Thyroid gland (tissue), 4 donors: ENCODE results near the gene CAPZB. TPM values are rescaled to one million over a fixed set of nuclear protein-coding genes. Genes with fewer than 3 reads are reported as not detected.

Experiments used
- DNase-seq, 2 donors: peaks; one replicate each; pipeline ENCODE4 v3.0.0-alpha.2; 2019
- H3K27ac ChIP-seq, 3 donors: fragments of 200-600 bp; sonication (generic); 1 replicate in 2 of 3; 2 replicates in 1 of 3; pipeline ENCODE4 v1.5.1; 2016 to 2019; ENCODE audit warnings: mild to moderate bottlenecking in 1 of 3, moderate library complexity in 1 of 3
- H3K27me3 ChIP-seq: fragments of 200-600 bp; sonication (generic); one replicate; pipeline ENCODE4 v1.5.1; 2019
- H3K36me3 ChIP-seq, 2 donors: fragments of 200-600 bp; sonication (generic); one replicate each; pipeline ENCODE4 v1.5.1; 2016 to 2019
- H3K4me1 ChIP-seq, 2 donors: fragments of 200-600 bp; sonication (generic); one replicate each; pipeline ENCODE4 v1.5.1; 2017 to 2019
- H3K4me3 ChIP-seq, 3 donors: fragments of 200-600 bp; sonication (generic); replicated peaks in 1 of 3; 1 replicate in 2 of 3; 2 replicates in 1 of 3; pipeline ENCODE4 v1.5.1; 2016; ENCODE audit warnings: mild to moderate bottlenecking in 1 of 3
- H3K9me3 ChIP-seq: fragments of 200-600 bp; sonication (generic); one replicate; pipeline ENCODE4 v1.5.1; 2017
- CTCF ChIP-seq, 6 experiments: fragments of 200-600 bp in 3 of 6; fragments of 450-650 bp in 3 of 6; sonication (generic) in 3 of 6; IDR thresholded peaks; one replicate each; pipeline ENCODE4 v1.5.1; 2016 to 2019; ENCODE audit warnings: antibody characterized with exemption in 6 of 6, mild to moderate bottlenecking in 2 of 6, inconsistent platforms in 1 of 6, moderate library complexity in 1 of 6
- POLR2A ChIP-seq, 2 donors: fragments of 450-650 bp; IDR thresholded peaks; one replicate each; pipeline ENCODE4 v1.6.1; 2017; ENCODE audit warnings: antibody characterized with exemption in 2 of 2, mild to moderate bottlenecking in 2 of 2, moderate library complexity in 1 of 2
- WGBS, 2 donors: methylation state at CpG; one replicate each; pipeline ENCODE4 v1.1.5; 2017; 5-methylcytosine and 5-hydroxymethylcytosine counted together
- intact Hi-C: fragments of 100-400 bp; cut with DNase I; formaldehyde crosslinking; loops from one replicate; pipeline ENCODE4 v1.15.1; 2023
- total RNA-seq, 4 donors: library from RNA; depleted of rRNA; stranded (reverse); fragments of >200 nt; gene quantifications; one replicate each; pipeline ENCODE4 v1.2.3, GENCODE V29; 2016

CAPZB gene
- total RNA-seq, 4 donors from 2014 or later = 75.4 to 116 (median 93.1) TPM

GRCh38 chr1:19397217-19397945 is 88.0 kb downstream of the CAPZB start:
- Histone ChIP-seq H3K4me3 (no peak overlapping the region), H3K9me3 (no peaks in the 10 kb centered on the region), H3K4me1 (peaks cover 48 to 66% of the 10 kb centered on the region in 2 donors), H3K27me3 (no peaks in the 10 kb centered on the region), H3K27ac (no peak overlapping the region), H3K36me3 (no peaks in the 10 kb centered on the region)
- DNase-seq = no peak
- WGBS, 2 donors = 91 to 96% methylated on average over 13 of the region's 13 CpGs
- intact Hi-C loops = loop anchor here (5.0 to 10.0 kb wide), 2 partner anchors 35 to 87 kb away; partner anchors contain the start of gene CAPZB
- TF ChIP-seq POLR2A (IDR thresholded peaks at IDR 0.05) (no peak), CTCF (IDR thresholded peaks at IDR 0.05) (no peak)

- peaks cover 46 to 65% of the 10 kb centered on the region in 2 donors for H3K4me1 ChIP-seq
- no peak for TF ChIP-seq POLR2A (IDR thresholded peaks at IDR 0.05)
- TF ChIP-seq CTCF (IDR thresholded peaks at IDR 0.05) = no peak
- H3K4me3 ChIP-seq = no peak overlapping the region
- no peak for DNase-seq
- H3K36me3 ChIP-seq = no peaks in the 10 kb centered on the region
- WGBS, 2 donors = 94 to 97% methylated on average over 10 to 13 of the region's 13 CpGs
- intact Hi-C loops = loop anchor here (5.0 to 10.0 kb wide), 2 partner anchors 36 to 89 kb away; partner anchors contain the start of gene CAPZB
- no peak overlapping the region for H3K27ac ChIP-seq
- H3K27me3 ChIP-seq = no peaks in the 10 kb centered on the region
- H3K9me3 ChIP-seq = no peaks in the 10 kb centered on the region
Measured at GRCh38 chr1:19396280-19396679, 89.1 kb downstream of the CAPZB start.

GRCh38 chr1:19395678-19396192 is 89.6 kb downstream of the CAPZB start:
- Histone ChIP-seq H3K4me3 (no peak overlapping the region), H3K27me3 (no peaks in the 10 kb centered on the region), H3K4me1 (peaks cover 44 to 61% of the 10 kb centered on the region in 2 donors), H3K27ac (no peak overlapping the region), H3K9me3 (no peaks in the 10 kb centered on the region), H3K36me3 (no peaks in the 10 kb centered on the region)
- 92 to 93% methylated on average over 16 of the region's 16 CpGs for WGBS, 2 donors
- no peak for DNase-seq
- no peak for TF ChIP-seq POLR2A (IDR thresholded peaks at IDR 0.05)
- no peak for TF ChIP-seq CTCF (IDR thresholded peaks at IDR 0.05)
- intact Hi-C loops = loop anchor here (5.0 to 10.0 kb wide), 2 partner anchors 37 to 89 kb away; partner anchors contain the start of gene CAPZB

- 56 to 88% methylated on average over 4 to 14 of the region's 14 CpGs for WGBS, 2 donors
- Histone ChIP-seq H3K9me3 (no peaks in the 10 kb centered on the region), H3K4me1 (peaks cover 39 to 46% of the 10 kb centered on the region in 2 donors), H3K36me3 (no peaks in the 10 kb centered on the region), H3K27ac (peak overlapping the region; percentile 64 to 74 (median 71)), H3K4me3 (no peak overlapping the region), H3K27me3 (no peaks in the 10 kb centered on the region)
- no peak for TF ChIP-seq CTCF (IDR thresholded peaks at IDR 0.05)
- TF ChIP-seq POLR2A (IDR thresholded peaks at IDR 0.05) = no peak
- DNase-seq = peak; percentile 51 to 58
- intact Hi-C loops = loop anchor here (5.0 to 10.0 kb wide), 2 partner anchors 92 to 204 kb away; partner anchors contain the start of gene CAPZB
Measured at GRCh38 chr1:19393046-19393445, 92.3 kb downstream of the CAPZB start.

- no peaks in the 10 kb centered on the region for H3K27me3 ChIP-seq
- TF ChIP-seq POLR2A (IDR thresholded peaks at IDR 0.05) (no peak), CTCF (IDR thresholded peaks at IDR 0.05) (no peak)
- no peak for DNase-seq
- WGBS, 2 donors = 90 to 94% methylated on average over 9 of the region's 9 CpGs
- H3K4me3 ChIP-seq = no peak overlapping the region
- no peaks in the 10 kb centered on the region for H3K36me3 ChIP-seq
- intact Hi-C loops = loop anchor here (5.0 to 10.0 kb wide), 2 partner anchors 93 to 205 kb away; partner anchors contain the start of gene CAPZB
- no peaks in the 10 kb centered on the region for H3K9me3 ChIP-seq
- peaks cover 39 to 44% of the 10 kb centered on the region in 2 donors for H3K4me1 ChIP-seq
- H3K27ac ChIP-seq = peak overlapping the region; percentile 26 to 74 (median 69)
Measured at GRCh38 chr1:19392221-19392620, 93.1 kb downstream of the CAPZB start.
